GM19438 (cell line): ENCODE measurements around the gene TOMT.
"Not testable (repeated sequence)": the region's sequence is repeated elsewhere in the genome, so short reads cannot be mapped to it uniquely, and the experiment has no call there.

Source experiments
- ATAC-seq: cut with Tn5 transposase; IDR thresholded peaks from one replicate; pipeline ENCODE4 v1.9.1; 2021; ENCODE audit warnings: low read depth; ENCODE audit not compliant: unreplicated experiment

The TOMT gene

GRCh38 chr11:72123117-72123653 lies 17.5 kb downstream of the TOMT start:
- ATAC-seq, result no peak

GRCh38 chr11:72124046-72124445 lies 18.3 kb downstream of the TOMT start:
- ATAC-seq, result no peak

- ATAC-seq, result no peak
Observed at GRCh38 chr11:72125956-72126355, 20.2 kb downstream of the TOMT start.

GRCh38 chr11:72127923-72128322 lies 22.2 kb downstream of the TOMT start:
- no peak for ATAC-seq

- no peak for ATAC-seq
Observed at GRCh38 chr11:72129381-72129780, 23.7 kb downstream of the TOMT start.

- no peak for ATAC-seq
Observed at GRCh38 chr11:72132646-72133045, 26.9 kb downstream of the TOMT start.

GRCh38 chr11:72135473-72135872 lies 29.7 kb downstream of the TOMT start, which contains the start of gene FOLR3:
Gene FOLR3 (plus strand): TSS chr11:72135725. CDS start chr11:72135953, 228 bp downstream.
- ATAC-seq, result not testable (repeated sequence)

- no peak for ATAC-seq
Observed at GRCh38 chr11:72135891-72136683, 30.4 kb downstream of the TOMT start.

- no peak for ATAC-seq
Observed at GRCh38 chr11:72136684-72137262, 31.0 kb downstream of the TOMT start.

- no peak for ATAC-seq
Observed at GRCh38 chr11:72138821-72139390, 33.2 kb downstream of the TOMT start.

- ATAC-seq, result no peak
Observed at GRCh38 chr11:72139500-72139899, 33.8 kb downstream of the TOMT start.

GRCh38 chr11:72140661-72141060 lies 34.9 kb downstream of the TOMT start:
- ATAC-seq, result no peak

- no peak for ATAC-seq
Observed at GRCh38 chr11:72141066-72141465, 35.3 kb downstream of the TOMT start.

- not testable (repeated sequence) for ATAC-seq
Observed at GRCh38 chr11:72142086-72142485, 36.4 kb downstream of the TOMT start.

GRCh38 chr11:72142543-72142942 lies 36.8 kb downstream of the TOMT start:
- ATAC-seq, result not testable (repeated sequence)

GRCh38 chr11:72144807-72145565 lies 39.3 kb downstream of the TOMT start:
- ATAC-seq, result no peak

GRCh38 chr11:72146625-72147024 lies 40.9 kb downstream of the TOMT start:
- ATAC-seq, result no peak

- no peak for ATAC-seq
Observed at GRCh38 chr11:72150882-72151281, 45.2 kb downstream of the TOMT start.

GRCh38 chr11:72153874-72154273 lies 48.1 kb downstream of the TOMT start:
- ATAC-seq, result not testable (repeated sequence)

- ATAC-seq, result no peak
Observed at GRCh38 chr11:72154816-72155215, 49.1 kb downstream of the TOMT start.

GRCh38 chr11:72155751-72156150 lies 50.0 kb downstream of the TOMT start:
- no peak for ATAC-seq
